GM11168 (cell line): ENCODE results near the gene COA8.

Source experiments
- in situ Hi-C: fragments of 300-500 bp; cut with MboI; formaldehyde crosslinking; loops from one replicate; pipeline ENCODE4 v1.12.0; 2022; ENCODE audit warnings: low sequenced_read_pairs; ENCODE audit not compliant: unreplicated experiment

COA8 gene

GRCh38 chr14:103547941-103548462 is 14.8 kb upstream of the COA8 start:
- in situ Hi-C loops, result no loop called here

DNA sequence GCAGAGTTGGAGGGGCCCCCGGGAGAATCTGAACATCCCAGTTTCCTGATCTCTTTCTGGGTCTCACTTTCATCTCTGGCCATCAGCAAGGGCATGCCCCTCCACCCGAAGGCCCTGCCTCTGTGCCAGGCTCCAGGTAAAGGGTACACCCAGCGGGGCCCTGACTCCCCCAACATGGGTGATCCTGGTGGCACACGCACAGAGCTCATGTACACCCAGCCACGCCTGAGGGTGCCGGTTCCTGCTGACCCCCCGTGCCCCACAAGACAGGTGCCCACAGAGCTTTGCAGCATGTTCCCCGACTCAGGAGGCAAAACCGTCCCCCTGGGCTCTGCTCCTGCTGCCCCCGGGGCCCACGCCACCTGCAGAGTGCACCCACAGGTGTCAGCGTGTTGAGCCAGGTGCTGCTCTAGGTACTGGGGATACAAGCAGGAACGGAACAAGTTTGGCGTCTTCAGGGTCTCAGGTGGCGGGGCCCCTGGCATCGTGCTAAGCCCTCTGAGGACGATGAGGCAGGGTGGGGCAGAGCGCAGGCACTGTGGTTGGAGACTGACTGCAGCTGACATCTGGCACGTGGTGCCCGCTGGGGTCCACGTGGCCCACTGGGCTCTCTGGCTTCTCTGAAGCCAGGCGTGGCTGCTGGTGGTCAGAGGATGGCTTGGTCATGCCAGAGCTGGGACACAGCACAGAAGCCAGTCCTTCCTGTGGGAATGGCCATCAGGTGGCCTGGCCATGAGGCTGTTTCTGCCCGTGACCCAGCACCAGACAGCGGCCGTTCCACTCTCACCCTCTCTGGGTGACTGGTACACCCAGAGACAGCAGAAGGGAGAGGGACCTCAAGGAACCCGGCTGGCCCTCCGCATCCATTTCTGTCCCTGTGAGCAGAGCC is 14.1 kb upstream of the COA8 start:
- in situ Hi-C loops, result no loop called here

GRCh38 chr14:103549361-103550311 is 13.1 kb upstream of the COA8 start:
- in situ Hi-C loops, result no loop called here

- in situ Hi-C loops, result no loop called here
Measured at GRCh38 chr14:103550451-103551337, 12.1 kb upstream of the COA8 start.

- in situ Hi-C loops, result no loop called here
Measured at GRCh38 chr14:103551338-103551762, 11.4 kb upstream of the COA8 start.

GRCh38 chr14:103552011-103552845 is 10.5 kb upstream of the COA8 start:
- in situ Hi-C loops, result no loop called here

- in situ Hi-C loops, result no loop called here
Measured at GRCh38 chr14:103552846-103553210, 9.9 kb upstream of the COA8 start.

- in situ Hi-C loops, result no loop called here
Measured at GRCh38 chr14:103555559-103556337, 7.0 kb upstream of the COA8 start.

DNA sequence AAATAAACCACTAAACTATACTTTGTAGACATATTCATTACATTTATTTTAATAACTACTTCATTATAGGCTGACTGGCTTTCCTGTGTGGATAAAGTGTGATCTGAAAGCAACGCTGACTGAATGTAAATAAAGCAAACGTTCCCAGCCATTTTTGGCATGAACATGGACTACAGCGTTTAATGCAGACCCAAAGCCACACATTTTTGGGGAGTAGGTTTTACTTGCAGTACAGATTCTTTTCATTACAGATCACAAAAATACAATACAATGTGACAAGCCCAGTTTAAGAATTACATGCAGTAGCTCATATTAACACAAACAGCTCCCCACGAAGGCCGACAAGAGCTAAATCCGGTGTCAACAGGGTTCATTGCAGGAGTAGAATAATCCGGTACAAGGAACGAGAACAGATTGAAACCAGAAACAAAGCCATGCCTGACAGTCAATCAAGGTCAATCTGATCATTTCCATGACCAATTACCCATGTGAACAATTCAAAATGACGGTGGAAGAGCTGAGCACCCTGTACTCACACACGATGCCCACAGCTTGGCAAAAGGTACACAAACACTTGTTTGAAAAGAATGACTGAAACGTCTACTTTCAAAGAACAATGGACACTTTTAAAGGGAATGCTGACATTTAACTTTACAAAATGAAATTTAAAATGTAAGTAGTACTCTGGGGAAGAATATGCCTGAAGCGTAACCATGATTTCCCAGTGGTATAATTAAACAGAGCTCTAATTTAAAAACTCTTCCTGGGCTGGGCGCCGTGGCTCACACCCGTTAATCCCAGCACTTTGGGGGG is 5.6 kb upstream of the COA8 start:
- in situ Hi-C loops, result no loop called here

GRCh38 chr14:103558071-103558882 is 4.5 kb upstream of the COA8 start:
- in situ Hi-C loops, result no loop called here

- in situ Hi-C loops, result no loop called here
Measured at GRCh38 chr14:103559766-103560165, 3.0 kb upstream of the COA8 start.

- in situ Hi-C loops, result no loop called here
Measured at GRCh38 chr14:103560691-103561090, 2.1 kb upstream of the COA8 start.

GRCh38 chr14:103561381-103562178 is 1.2 kb upstream of the COA8 start:
- in situ Hi-C loops, result no loop called here

DNA sequence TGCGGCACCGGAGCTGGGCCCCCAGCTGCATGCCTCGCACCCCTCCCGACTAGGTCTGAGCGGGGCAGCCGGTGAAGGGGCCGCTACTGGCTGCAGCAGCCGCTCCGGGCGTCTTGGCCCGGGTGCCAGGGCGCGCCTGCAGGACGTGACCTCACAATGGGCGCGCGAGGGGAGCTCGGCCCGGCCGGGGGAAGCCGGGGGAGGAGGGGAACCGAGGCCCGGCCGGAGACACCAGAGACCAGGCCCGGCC is 656 bp upstream of the COA8 start:
- in situ Hi-C loops, result no loop called here

GRCh38 chr14:103563226-103563620 is 463 bp downstream of the COA8 start:
- in situ Hi-C loops, result no loop called here

DNA sequence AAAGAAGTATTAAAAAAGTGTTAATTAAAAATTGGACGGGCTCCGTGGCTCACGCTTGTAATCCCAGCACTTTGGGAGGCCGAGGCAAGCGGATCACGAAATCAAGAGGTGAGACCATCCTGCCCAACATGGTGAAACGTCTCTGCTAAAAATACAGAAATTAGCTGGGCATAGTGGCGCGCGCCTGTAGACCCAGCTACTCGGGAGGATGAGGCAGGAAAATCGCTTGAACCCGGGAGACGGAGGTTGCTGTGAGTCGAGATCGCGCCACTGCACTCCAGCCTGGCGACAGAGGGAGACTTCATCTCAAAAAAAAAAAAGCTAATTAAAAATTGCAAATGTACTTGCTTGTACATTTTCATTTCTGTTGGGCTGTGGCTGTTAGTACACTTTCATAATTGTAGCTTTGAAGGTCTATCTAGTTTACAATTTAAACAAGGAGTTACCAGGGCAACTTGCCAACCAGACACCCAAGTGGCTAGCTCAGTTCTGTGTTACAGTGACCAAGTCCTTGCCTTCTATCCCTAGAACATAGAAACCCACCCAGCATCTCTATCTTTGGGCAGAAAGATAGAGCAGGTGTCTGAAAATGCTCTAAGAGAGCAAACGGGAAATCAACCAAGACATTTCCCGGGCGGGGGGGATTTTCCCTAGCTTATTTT is 1.2 kb downstream of the COA8 start:
- in situ Hi-C loops, result no loop called here
